Measurements from ENCODE around the gene IQCF5.

GRCh38 chr3:51894939-51895338, 19.5 kb upstream of the IQCF5 start:
- no peak for TF ChIP-seq CTCF (IDR thresholded peaks at IDR 0.05)
- no peak for TF ChIP-seq POLR2AphosphoS5 (IDR thresholded peaks at IDR 0.05)
- no peak for TF ChIP-seq POLR2A (IDR thresholded peaks at IDR 0.05)

Data from transverse colon (tissue), 4 donors.